Tibial nerve (tissue), 3 donors: ENCODE data around the gene MBOAT7.
"Not testable (repeated sequence)": the region's sequence is repeated elsewhere in the genome, so short reads cannot be mapped to it uniquely, and the experiment has no call there.

Experiments used
- POLR2A ChIP-seq, 2 donors: fragments of 450-650 bp; IDR thresholded peaks; one replicate each; pipeline ENCODE4 v1.6.1; 2017; ENCODE audit warnings: antibody characterized with exemption in 2 of 2, mild to moderate bottlenecking in 2 of 2, moderate library complexity in 2 of 2
- TF ChIP-seq, protein P1 (sequence below), 5 experiments: fragments of 200-600 bp in 3 of 5; fragments of 450-650 bp in 2 of 5; sonication (generic) in 3 of 5; IDR thresholded peaks; one replicate each; pipeline ENCODE4 v1.5.1; 2016 to 2019; ENCODE audit warnings: antibody characterized with exemption in 5 of 5, mild to moderate bottlenecking in 3 of 5, moderate library complexity in 2 of 5

DNA sequence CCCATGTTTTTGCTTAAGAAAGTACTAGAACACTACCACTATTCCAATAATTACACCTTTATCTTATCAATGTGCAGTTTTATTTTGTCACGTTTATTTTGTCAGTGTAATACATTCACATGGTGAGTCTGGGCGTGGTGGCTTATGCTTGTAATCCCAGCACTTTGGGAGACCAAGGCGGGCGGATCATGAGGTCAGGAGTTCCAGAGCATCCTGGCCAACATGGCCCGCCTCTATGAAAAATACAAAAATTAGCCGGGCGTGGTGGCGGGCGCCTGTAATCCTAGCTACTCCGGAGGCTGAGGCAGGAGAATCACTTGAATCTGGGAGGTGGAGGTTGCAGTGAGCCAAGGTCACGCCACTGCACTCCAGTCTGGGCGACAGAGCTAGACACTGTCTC, 5.1 kb upstream of the MBOAT7 start:
- TF ChIP-seq POLR2A (IDR thresholded peaks at IDR 0.05): not testable (repeated sequence)
- TF ChIP-seq, protein P1, sequence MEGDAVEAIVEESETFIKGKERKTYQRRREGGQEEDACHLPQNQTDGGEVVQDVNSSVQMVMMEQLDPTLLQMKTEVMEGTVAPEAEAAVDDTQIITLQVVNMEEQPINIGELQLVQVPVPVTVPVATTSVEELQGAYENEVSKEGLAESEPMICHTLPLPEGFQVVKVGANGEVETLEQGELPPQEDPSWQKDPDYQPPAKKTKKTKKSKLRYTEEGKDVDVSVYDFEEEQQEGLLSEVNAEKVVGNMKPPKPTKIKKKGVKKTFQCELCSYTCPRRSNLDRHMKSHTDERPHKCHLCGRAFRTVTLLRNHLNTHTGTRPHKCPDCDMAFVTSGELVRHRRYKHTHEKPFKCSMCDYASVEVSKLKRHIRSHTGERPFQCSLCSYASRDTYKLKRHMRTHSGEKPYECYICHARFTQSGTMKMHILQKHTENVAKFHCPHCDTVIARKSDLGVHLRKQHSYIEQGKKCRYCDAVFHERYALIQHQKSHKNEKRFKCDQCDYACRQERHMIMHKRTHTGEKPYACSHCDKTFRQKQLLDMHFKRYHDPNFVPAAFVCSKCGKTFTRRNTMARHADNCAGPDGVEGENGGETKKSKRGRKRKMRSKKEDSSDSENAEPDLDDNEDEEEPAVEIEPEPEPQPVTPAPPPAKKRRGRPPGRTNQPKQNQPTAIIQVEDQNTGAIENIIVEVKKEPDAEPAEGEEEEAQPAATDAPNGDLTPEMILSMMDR (IDR thresholded peaks at IDR 0.05): not testable (repeated sequence)
